Activated CD4-positive, alpha-beta T cell treated with anti-CD3 and anti-CD28 coated beads, Interleukin-2, amount 10 ng/mL, durations not matched to agents 7 days and 5 days (primary cell): ENCODE data around the gene LY6G5C. TPM values are rescaled to one million over a fixed set of nuclear protein-coding genes. Genes with fewer than 3 reads are reported as not detected.

Source experiments
- CTCF ChIA-PET: fragments of 350-600 bp; sonication (Branson Sonifier 250); formaldehyde crosslinking; loops from one replicate; lab custom pipeline; 2021; ENCODE audit warnings: antibody characterized with exemption; lab: Charles Lee
- POLR2A ChIA-PET: fragments of 350-600 bp; sonication (Branson Sonifier 250); formaldehyde crosslinking; loops from one replicate; lab custom pipeline; 2021; ENCODE audit warnings: antibody characterized with exemption; lab: Charles Lee
- DNase-seq: peaks from one replicate; pipeline ENCODE4 v3.0.0-alpha.2; 2020
- H3K27ac Mint-ChIP-seq: one replicate; pipeline ENCODE4 v1.8.0; 2021; ENCODE audit warnings: mild to moderate bottlenecking, moderate library complexity, mixed read lengths
- H3K27me3 Mint-ChIP-seq: one replicate; pipeline ENCODE4 v1.8.0; 2021; ENCODE audit warnings: mixed read lengths
- H3K36me3 Mint-ChIP-seq: one replicate; pipeline ENCODE4 v1.8.0; 2021; ENCODE audit warnings: low read depth, mixed read lengths
- H3K4me1 Mint-ChIP-seq: one replicate; pipeline ENCODE4 v1.8.0; 2021; ENCODE audit warnings: mixed read lengths
- H3K4me3 Mint-ChIP-seq: one replicate; pipeline ENCODE4 v1.8.0; 2021; ENCODE audit warnings: mild to moderate bottlenecking, moderate library complexity, mixed read lengths
- H3K9me3 Mint-ChIP-seq: one replicate; pipeline ENCODE4 v1.8.0; 2021; ENCODE audit warnings: mixed read lengths
- total RNA-seq, 2 experiments: library from RNA; stranded (reverse); gene quantifications; one replicate each; pipeline ENCODE4 v1.2.3, GENCODE V29; 2021

The LY6G5C gene
- total RNA-seq, 2 experiments from 2014 or later = 1.7 to 2.1 TPM

GRCh38 chr6:31723245-31723979, 42.5 kb upstream of the LY6G5C start, which contains the start of gene MPIG6B:
MPIG6B (plus strand) TSS chr6:31723373; CDS start chr6:31723384, 11 bp downstream.
- Mint-ChIP-seq H3K27ac (no peak within 1 kb of the TSS), H3K27me3 (peaks cover 2% of the 10 kb centered on the region), H3K9me3 (no peaks in the 10 kb centered on the region), H3K36me3 (peaks cover 16% of the 10 kb centered on the region), H3K4me1 (peaks cover 43% of the 10 kb centered on the region), H3K4me3 (no peak within 1 kb of the TSS)
- no peak for DNase-seq
- ChIA-PET CTCF (interaction anchor here (0.6 to 3.1 kb wide), 3 partner anchors 10 to 172 kb away, joined by 4 to 13 read pairs (median 4); no protein-coding TSS in a partner anchor), POLR2A (no interaction called here)

DNA sequence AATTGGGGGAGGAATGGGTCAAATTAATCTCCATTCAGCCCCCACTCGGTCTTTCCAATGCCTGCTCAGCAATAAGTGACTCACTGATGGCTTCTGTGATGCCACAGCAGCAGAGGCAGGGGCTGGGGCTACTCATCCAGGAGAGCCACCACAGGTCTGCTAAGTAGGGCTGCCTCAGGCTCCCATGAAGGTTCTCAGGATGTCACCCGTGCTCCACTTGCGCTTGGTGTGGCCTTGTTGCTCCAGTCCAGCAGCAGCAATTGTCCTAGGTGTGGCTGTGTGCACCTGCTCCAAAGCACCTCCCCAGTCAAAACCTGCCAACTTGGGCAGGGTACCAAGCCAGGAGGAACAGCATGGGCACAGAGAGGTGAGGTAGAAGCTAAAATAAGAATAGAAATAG, 41.3 kb upstream of the LY6G5C start:
- ChIA-PET CTCF (interaction anchor here (3.1 kb wide), 1 partner anchor 9 kb away, joined by 13 read pairs; no protein-coding TSS in a partner anchor), POLR2A (no interaction called here)
- no peak overlapping the region for H3K27ac Mint-ChIP-seq
- peaks cover 30% of the 10 kb centered on the region for H3K4me1 Mint-ChIP-seq
- DNase-seq = no peak
- H3K9me3 Mint-ChIP-seq = no peaks in the 10 kb centered on the region
- peaks cover 2% of the 10 kb centered on the region for H3K27me3 Mint-ChIP-seq
- H3K4me3 Mint-ChIP-seq = no peak overlapping the region
- H3K36me3 Mint-ChIP-seq = peaks cover 10% of the 10 kb centered on the region

DNA sequence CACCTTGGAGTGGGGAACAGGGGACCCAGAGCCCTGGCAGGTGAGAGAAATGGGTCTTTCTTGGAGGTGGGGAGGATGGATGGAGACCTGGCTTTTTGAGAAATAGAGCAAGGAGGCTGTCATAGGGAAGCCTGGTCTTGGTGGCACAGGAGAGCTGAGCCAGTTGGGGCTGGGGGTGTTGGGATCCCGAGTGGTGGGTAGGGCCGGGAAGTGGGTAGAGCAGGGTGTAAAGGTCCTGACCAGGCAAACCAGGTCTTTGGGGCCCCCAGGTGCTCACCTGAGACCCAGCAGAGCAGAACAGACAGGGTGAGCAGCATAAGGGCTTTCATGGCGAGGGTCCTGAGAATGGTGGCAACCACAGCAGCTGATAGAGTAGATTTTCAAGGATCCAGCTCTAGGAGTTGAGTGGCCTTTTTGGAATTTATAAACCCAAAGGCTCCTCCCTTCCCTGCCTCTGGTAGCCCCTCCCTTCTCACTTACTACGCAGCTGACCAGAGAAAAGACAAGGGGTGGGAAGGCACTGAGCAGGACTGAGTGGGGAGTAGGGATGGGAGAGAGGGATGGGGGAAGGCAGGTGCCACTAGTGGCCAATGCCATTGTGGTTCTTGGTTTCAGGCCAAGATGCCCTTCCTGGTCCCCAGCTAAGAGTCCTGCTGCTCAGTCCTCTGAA, 40.6 kb upstream of the LY6G5C start, which contains the start of gene LY6G6C:
TSS of gene LY6G6C (minus strand) at position 396 of the 670 bp plus-strand sequence. CDS start at position 329, 67 bp downstream.
- POLR2A ChIA-PET = no interaction called here
- no peak within 1 kb of the TSS for H3K4me3 Mint-ChIP-seq
- no peak within 1 kb of the TSS for H3K27ac Mint-ChIP-seq
- peaks cover 24% of the 10 kb centered on the region for H3K4me1 Mint-ChIP-seq
- no peak for DNase-seq
- no peaks in the 10 kb centered on the region for H3K9me3 Mint-ChIP-seq
- CTCF ChIA-PET = interaction anchor here (3.1 kb wide), 1 partner anchor 8 kb away, joined by 13 read pairs; no protein-coding TSS in a partner anchor
- peaks cover 2% of the 10 kb centered on the region for H3K27me3 Mint-ChIP-seq
- H3K36me3 Mint-ChIP-seq = peaks cover 5% of the 10 kb centered on the region

DNA sequence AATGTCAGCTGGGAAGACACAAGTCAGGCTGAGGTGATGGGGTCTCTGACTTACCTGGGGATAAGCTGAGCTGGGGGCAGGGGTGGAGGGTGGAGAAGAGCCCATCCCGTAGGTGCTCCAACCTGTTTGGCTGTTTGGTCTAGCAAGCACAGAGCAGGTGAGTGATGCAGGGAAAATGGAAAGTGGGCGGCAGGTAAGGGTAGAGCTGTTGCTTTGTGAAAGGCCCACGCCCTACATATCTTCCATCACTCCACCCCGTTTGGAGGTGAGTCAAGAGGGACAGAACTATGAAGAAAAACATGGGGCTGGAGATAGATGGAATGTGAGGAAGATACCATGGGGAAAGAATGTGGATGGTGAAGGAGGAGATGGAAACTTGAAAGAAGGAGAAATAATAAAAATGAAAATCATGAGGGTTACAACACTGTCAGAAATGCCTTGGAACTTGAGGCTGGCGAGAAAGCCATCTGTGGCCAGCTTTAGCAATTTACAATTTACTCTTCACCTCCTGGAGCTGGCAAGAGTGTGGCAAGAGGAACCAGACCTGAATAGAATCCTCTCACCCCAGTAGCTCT, 39.4 kb upstream of the LY6G5C start:
- ChIA-PET CTCF (interaction anchor here (0.5 to 1.1 kb wide), 3 partner anchors 9 to 75 kb away, joined by 3 to 4 read pairs (median 3); partner anchors contain the start of genes DDAH2 and MSH5), POLR2A (interaction anchor here (0.6 kb wide), 1 partner anchor 1186 kb away, joined by 3 read pairs; no protein-coding TSS in a partner anchor)
- Mint-ChIP-seq H3K4me1 (peaks cover 13% of the 10 kb centered on the region), H3K9me3 (no peaks in the 10 kb centered on the region), H3K27ac (no peak overlapping the region), H3K36me3 (no peaks in the 10 kb centered on the region), H3K4me3 (no peak overlapping the region), H3K27me3 (peaks cover 2% of the 10 kb centered on the region)
- DNase-seq = no peak

DNA sequence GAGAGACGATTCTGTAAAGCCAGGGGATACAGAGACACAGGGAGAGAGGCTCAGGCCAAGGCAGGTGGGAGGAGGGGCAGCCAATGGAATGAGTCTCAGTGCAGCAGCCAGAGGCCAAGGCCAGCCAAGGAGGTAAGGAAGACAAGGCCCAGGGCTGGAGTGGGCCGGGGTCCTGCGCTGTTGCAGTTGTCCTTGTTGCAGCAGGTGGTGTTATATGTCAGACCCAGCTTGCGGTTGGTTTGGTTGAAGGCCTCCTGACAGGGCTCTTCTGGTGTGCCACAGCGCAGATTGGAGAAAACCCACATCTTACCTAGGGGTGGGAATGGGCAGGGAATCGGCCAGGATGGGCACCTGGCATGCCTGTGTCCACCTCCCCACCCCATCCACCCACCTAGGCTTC, 38.1 kb upstream of the LY6G5C start:
- H3K4me3 Mint-ChIP-seq = no peak overlapping the region
- peaks cover 8% of the 10 kb centered on the region for H3K4me1 Mint-ChIP-seq
- ChIA-PET POLR2A (no interaction called here), CTCF (interaction anchor here (1.5 kb wide), 1 partner anchor 11 kb away, joined by 4 read pairs; no protein-coding TSS in a partner anchor)
- no peaks in the 10 kb centered on the region for H3K36me3 Mint-ChIP-seq
- no peak for DNase-seq
- H3K27ac Mint-ChIP-seq = peak overlapping the region; percentile 61
- peaks cover 3% of the 10 kb centered on the region for H3K27me3 Mint-ChIP-seq
- H3K9me3 Mint-ChIP-seq = no peaks in the 10 kb centered on the region

DNA sequence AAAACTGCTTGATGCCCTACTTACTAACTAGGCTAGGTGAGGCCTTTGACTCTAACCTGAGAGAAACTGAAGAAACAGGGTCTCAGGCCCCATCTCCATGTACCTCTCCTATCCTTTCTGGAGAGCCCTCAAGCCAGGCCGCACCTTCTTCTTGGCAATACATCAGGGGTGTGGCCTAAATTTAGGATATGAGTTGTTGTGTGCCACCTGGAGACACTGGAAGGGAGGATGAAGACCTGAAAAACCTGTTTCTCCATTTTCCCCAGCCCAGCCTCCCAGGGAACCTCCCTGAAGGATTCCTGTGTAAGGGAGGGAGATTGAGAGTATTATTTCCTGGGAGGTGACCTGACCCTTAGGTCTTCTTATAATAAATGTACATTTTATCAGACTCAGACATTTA, 37.4 kb upstream of the LY6G5C start:
- Mint-ChIP-seq H3K27ac (no peak overlapping the region), H3K36me3 (no peaks in the 10 kb centered on the region), H3K9me3 (no peaks in the 10 kb centered on the region), H3K4me1 (peaks cover 6% of the 10 kb centered on the region), H3K27me3 (peaks cover 4% of the 10 kb centered on the region), H3K4me3 (no peak overlapping the region)
- ChIA-PET POLR2A (interaction anchor here (0.6 kb wide), 1 partner anchor 119 kb away, joined by 3 read pairs; no protein-coding TSS in a partner anchor), CTCF (interaction anchor here (1.5 kb wide), 1 partner anchor 12 kb away, joined by 4 read pairs; no protein-coding TSS in a partner anchor)
- DNase-seq = no peak

GRCh38 chr6:31717499-31718222, 36.8 kb upstream of the LY6G5C start:
- no peak overlapping the region for H3K27ac Mint-ChIP-seq
- H3K36me3 Mint-ChIP-seq = no peaks in the 10 kb centered on the region
- H3K9me3 Mint-ChIP-seq = no peaks in the 10 kb centered on the region
- POLR2A ChIA-PET = interaction anchor here (0.6 kb wide), 1 partner anchor 119 kb away, joined by 3 read pairs; no protein-coding TSS in a partner anchor
- no peak overlapping the region for H3K4me3 Mint-ChIP-seq
- no peak for DNase-seq
- CTCF ChIA-PET = no interaction called here
- H3K27me3 Mint-ChIP-seq = peaks cover 7% of the 10 kb centered on the region
- H3K4me1 Mint-ChIP-seq = peaks cover 4% of the 10 kb centered on the region

DNA sequence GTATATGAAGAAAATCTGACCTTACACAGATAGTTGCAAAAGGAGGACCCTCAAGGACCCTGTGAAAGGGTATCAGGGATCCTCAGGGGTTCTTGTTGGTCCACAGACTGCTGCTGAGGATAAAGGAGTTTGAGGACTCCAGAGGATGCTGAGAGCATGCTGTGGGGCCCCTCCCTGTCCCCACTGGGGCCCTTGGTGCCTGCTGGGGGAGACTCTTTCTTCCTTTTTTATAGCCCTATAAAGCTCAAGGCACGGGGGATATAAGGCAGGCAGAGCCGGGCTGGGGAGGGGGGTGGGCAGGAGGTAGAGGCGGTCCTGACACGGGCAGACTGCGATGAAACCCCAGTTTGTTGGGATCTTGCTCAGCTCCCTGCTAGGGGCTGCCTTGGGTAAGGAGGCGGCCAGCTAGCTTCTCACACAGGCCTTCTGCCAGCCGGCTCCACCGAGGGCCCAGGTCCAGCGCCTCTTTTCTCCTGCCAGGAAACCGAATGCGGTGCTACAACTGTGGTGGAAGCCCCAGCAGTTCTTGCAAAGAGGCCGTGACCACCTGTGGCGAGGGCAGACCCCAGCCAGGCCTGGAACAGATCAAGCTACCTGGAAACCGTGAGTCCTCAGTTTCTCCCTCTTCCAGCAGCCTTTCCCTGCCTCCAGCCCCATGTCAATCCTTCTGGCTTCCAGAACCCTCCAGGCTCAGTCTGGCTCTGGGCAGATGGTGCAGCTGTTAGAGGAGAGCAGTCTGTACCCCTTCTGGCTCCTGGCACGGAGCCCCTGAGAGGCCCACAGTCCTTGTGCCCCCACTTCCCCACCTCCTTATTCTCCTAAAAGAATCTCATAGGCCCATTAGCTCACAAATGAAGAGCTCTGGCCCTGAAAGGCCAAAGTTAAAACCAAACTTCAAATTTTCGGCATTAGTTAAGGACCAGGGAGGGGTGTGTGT, 34.4 kb upstream of the LY6G5C start, which contains the start of gene LY6G6D:
TSS of gene LY6G6D (plus strand) at position 327 of the 937 bp plus-strand sequence. CDS start at position 335, 8 bp downstream.
- no peak for DNase-seq
- H3K9me3 Mint-ChIP-seq = no peaks in the 10 kb centered on the region
- peaks cover 28% of the 10 kb centered on the region for H3K4me1 Mint-ChIP-seq
- no peak within 1 kb of the TSS for H3K4me3 Mint-ChIP-seq
- H3K27ac Mint-ChIP-seq = no peak within 1 kb of the TSS
- CTCF ChIA-PET = interaction anchor here (0.9 to 2.6 kb wide), 7 partner anchors 7 to 223 kb away, joined by 3 to 13 read pairs (median 4); partner anchors contain the start of genes ABHD16A, LY6G6C and MPIG6B
- H3K27me3 Mint-ChIP-seq = peaks cover 7% of the 10 kb centered on the region
- no peaks in the 10 kb centered on the region for H3K36me3 Mint-ChIP-seq
- POLR2A ChIA-PET = no interaction called here

GRCh38 chr6:31713991-31714684, 33.3 kb upstream of the LY6G5C start:
- peaks cover 29% of the 10 kb centered on the region for H3K4me1 Mint-ChIP-seq
- CTCF ChIA-PET = interaction anchor here (0.8 to 2.6 kb wide), 5 partner anchors 8 to 69 kb away, joined by 3 to 13 read pairs (median 4); partner anchors contain the start of genes ABHD16A, LY6G6C and MPIG6B
- POLR2A ChIA-PET = no interaction called here
- H3K9me3 Mint-ChIP-seq = no peaks in the 10 kb centered on the region
- H3K27me3 Mint-ChIP-seq = peaks cover 7% of the 10 kb centered on the region
- no peaks in the 10 kb centered on the region for H3K36me3 Mint-ChIP-seq
- no peak for DNase-seq
- peak overlapping the region; percentile 38 for H3K27ac Mint-ChIP-seq
- H3K4me3 Mint-ChIP-seq = no peak overlapping the region

- peaks cover 7% of the 10 kb centered on the region for H3K27me3 Mint-ChIP-seq
These were observed 32.6 kb upstream of the LY6G5C start for GRCh38 chr6:31713465-31713864.

More at GRCh38 chr6:31713465-31713864, 32.6 kb upstream of the LY6G5C start:
- Mint-ChIP-seq H3K9me3 (no peaks in the 10 kb centered on the region), H3K4me3 (no peak overlapping the region), H3K36me3 (no peaks in the 10 kb centered on the region), H3K4me1 (peaks cover 29% of the 10 kb centered on the region), H3K27ac (no peak overlapping the region)
- POLR2A ChIA-PET = no interaction called here
- DNase-seq = no peak
- CTCF ChIA-PET = interaction anchor here (0.8 to 2.6 kb wide), 3 partner anchors 9 to 69 kb away, joined by 3 to 13 read pairs (median 4); partner anchors contain the start of genes LY6G6C and MPIG6B
